GM23248 (cell line): ENCODE data around the gene C1orf105.

Experiments
- EZH2 ChIP-seq: fragments of 200-600 bp; sonication (generic); IDR thresholded peaks from 2 replicates; pipeline ENCODE4 v1.6.1; 2018; ENCODE audit warnings: antibody characterized with exemption, mild to moderate bottlenecking; ENCODE audit not compliant: insufficient read depth, poor library complexity, severe bottlenecking
- EZH2phosphoT487 ChIP-seq: fragments of 200-600 bp; sonication (generic); IDR thresholded peaks from 2 replicates; pipeline ENCODE4 v1.6.1; 2018; ENCODE audit warnings: antibody characterized with exemption, moderate library complexity, mild to moderate bottlenecking, low read depth; ENCODE audit not compliant: insufficient read depth

GRCh38 chr1:172382406-172382805 lies 38.1 kb upstream of the C1orf105 start:
- TF ChIP-seq EZH2phosphoT487 (no peak), EZH2 (no peak)
